SJSA1 (cell line): ENCODE data around the gene TRIM66. TPM values are rescaled to one million over a fixed set of nuclear protein-coding genes. Genes with fewer than 3 reads are reported as not detected.

Experiments
- DNase-seq, 2 experiments: peaks; one replicate each; pipeline ENCODE4 v3.0.0-alpha.2; 2015 to 2020; ENCODE audit warnings: low spot score in 2 of 2, low read depth in 1 of 2
- H3K27ac ChIP-seq: fragments of 250-450 bp; sonication (Bioruptor Pico); 2 replicates; pipeline ENCODE4 v1.5.1; 2020; ENCODE audit warnings: mild to moderate bottlenecking, moderate library complexity
- H3K27me3 ChIP-seq: fragments of 250-450 bp; sonication (Bioruptor Pico); replicated peaks from 2 replicates; pipeline ENCODE4 v1.5.1; 2020; ENCODE audit warnings: mild to moderate bottlenecking, moderate library complexity
- H3K36me3 ChIP-seq: fragments of 250-450 bp; sonication (Bioruptor Pico); 2 replicates; pipeline ENCODE4 v1.5.1; 2020; ENCODE audit warnings: mild to moderate bottlenecking
- H3K4me1 ChIP-seq: fragments of 250-450 bp; sonication (Bioruptor Pico); replicated peaks from 2 replicates; pipeline ENCODE4 v1.6.1; 2021; ENCODE audit warnings: mild to moderate bottlenecking
- H3K4me3 ChIP-seq: fragments of 250-450 bp; sonication (Bioruptor Pico); 2 replicates; pipeline ENCODE4 v1.5.1; 2020; ENCODE audit warnings: mild to moderate bottlenecking
- H3K9me3 ChIP-seq: fragments of 250-450 bp; sonication (Bioruptor Pico); replicated peaks from 2 replicates; pipeline ENCODE4 v1.5.1; 2020; ENCODE audit warnings: mild to moderate bottlenecking
- total RNA-seq: library from RNA; depleted of rRNA; stranded (reverse); fragments of >200 nt; shearing (Covaris generic); gene quantifications from 2 replicates; pipeline ENCODE4 v1.2.3, GENCODE V29; 2014

Gene TRIM66
- total RNA-seq, 1 experiment from 2014 or later = 3.1 TPM

- H3K36me3 ChIP-seq = peaks cover 51% of the 10 kb centered on the region
- H3K9me3 ChIP-seq = no peaks in the 10 kb centered on the region
- H3K4me1 ChIP-seq = peaks cover 9% of the 10 kb centered on the region; the same call in 1 of the 2 replicates
- no peak overlapping the region for H3K4me3 ChIP-seq
- no peak for DNase-seq
- H3K27me3 ChIP-seq = no peaks in the 10 kb centered on the region
- H3K27ac ChIP-seq = no peak overlapping the region
Observed at GRCh38 chr11:8693010-8693551, 10.6 kb upstream of the TRIM66 start.

DNA sequence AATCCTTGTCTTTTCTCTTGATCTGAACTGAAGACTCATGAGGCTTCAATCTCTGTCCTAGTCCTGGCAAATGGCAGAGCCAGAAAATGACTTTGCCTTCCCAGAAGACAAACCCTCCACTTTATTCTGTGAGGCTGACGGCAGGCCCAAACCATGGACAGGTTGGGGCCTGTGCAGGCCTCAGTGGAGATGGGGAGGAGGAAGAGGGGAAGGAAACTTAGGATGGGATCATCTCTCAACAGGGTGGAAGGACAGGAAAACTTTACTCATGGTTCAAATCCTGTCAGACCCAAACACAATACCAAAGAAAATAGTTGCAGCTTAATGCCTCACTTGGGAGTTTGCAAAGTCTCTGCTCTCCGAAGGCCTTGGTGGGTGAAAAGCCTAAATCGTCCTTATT lies 10.0 kb upstream of the TRIM66 start:
- no peak for DNase-seq
- peaks cover 13% of the 10 kb centered on the region; the same call in 1 of the 2 replicates for H3K4me1 ChIP-seq
- H3K9me3 ChIP-seq = no peaks in the 10 kb centered on the region
- H3K27ac ChIP-seq = no peak overlapping the region
- peaks cover 49% of the 10 kb centered on the region for H3K36me3 ChIP-seq
- H3K27me3 ChIP-seq = no peaks in the 10 kb centered on the region
- no peak overlapping the region for H3K4me3 ChIP-seq

DNA sequence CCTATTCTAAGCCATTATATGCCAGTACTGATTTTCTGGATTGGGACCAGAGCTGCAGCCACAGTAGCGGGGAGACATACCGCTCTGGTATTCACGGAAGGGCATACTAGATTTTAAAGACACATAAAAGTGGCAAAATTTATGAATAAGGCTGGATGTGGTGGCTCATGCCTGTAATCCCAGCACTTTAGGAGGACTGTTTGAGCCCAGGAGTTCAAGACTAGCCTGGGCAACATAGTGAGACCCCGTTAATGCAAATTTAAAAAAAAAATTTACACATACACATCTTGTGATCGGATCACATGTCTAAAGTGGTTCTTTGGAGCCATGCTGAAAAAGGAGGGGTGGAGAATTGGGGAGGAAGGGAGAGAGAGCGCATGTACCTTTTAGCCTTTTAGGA lies 9.1 kb upstream of the TRIM66 start:
- H3K27me3 ChIP-seq = no peaks in the 10 kb centered on the region
- H3K9me3 ChIP-seq = no peaks in the 10 kb centered on the region
- no peak overlapping the region for H3K27ac ChIP-seq
- peaks cover 50% of the 10 kb centered on the region for H3K36me3 ChIP-seq
- H3K4me1 ChIP-seq = peaks cover 13% of the 10 kb centered on the region; the same call in 1 of the 2 replicates
- no peak for DNase-seq
- H3K4me3 ChIP-seq = no peak overlapping the region

GRCh38 chr11:8690374-8691342 lies 8.2 kb upstream of the TRIM66 start:
- no peak for DNase-seq
- Histone ChIP-seq H3K36me3 (peaks cover 50% of the 10 kb centered on the region), H3K27ac (no peak overlapping the region), H3K4me3 (no peak overlapping the region), H3K9me3 (no peaks in the 10 kb centered on the region), H3K27me3 (no peaks in the 10 kb centered on the region), H3K4me1 (peaks cover 13% of the 10 kb centered on the region; the same call in 1 of the 2 replicates)

- DNase-seq = no peak
- Histone ChIP-seq H3K27me3 (no peaks in the 10 kb centered on the region), H3K36me3 (peaks cover 54% of the 10 kb centered on the region), H3K4me1 (peaks cover 13% of the 10 kb centered on the region; the same call in 1 of the 2 replicates), H3K4me3 (peak overlapping the region; percentile 37), H3K27ac (0 out of 2 replicates have a peak overlapping the region, but pooled peaks have one; percentile 13), H3K9me3 (no peaks in the 10 kb centered on the region)
Observed at GRCh38 chr11:8689726-8690255, 7.3 kb upstream of the TRIM66 start.

DNA sequence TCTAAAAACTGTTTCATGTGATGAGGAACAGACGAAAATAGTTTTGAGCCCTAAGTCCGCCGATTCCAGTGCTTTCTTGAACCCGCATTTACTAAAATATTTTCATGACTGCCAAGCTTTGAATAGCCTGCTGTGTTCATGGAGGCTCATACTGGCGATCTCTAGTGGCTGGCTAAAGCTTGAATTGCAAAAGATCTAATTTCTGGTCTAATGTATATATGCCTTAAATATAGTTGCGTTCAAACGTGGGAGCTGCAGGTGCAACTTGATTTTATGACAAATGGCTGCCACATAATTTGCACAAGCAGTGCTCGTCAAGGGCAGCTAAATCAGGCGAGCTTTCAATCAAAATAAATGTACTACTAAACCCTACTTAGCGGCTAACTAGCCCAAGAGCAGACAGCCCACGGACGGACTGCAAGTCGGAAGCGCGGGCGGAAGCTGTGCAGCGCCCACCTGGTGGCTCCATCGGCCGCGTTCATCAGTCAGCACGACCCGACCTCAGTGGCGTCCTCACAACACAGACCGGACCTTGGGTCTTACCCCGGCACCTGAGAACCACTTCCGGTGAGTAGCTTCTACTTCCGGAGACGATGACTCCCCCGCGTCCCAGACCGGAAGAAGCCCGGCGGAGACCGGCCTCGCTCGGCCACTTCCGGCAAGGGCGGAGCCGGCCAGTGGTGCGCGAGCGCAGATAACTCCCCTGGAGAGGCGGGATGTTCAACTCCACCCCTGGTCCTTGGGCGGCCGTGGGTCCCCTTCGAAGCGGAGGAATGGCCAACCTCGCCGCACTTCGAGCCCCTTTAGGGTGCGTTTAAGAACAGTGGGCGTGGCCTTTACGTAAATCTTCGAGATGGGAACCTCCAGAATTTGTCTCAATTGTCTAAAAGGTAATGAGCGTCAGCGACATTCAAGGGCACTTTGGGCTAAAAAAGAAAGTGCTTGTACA lies 6.2 kb upstream of the TRIM66 start:
- H3K27me3 ChIP-seq = no peaks in the 10 kb centered on the region
- 0 out of 2 replicates have a peak overlapping the region, but pooled peaks have one; percentile 13 for H3K27ac ChIP-seq
- peaks cover 56% of the 10 kb centered on the region for H3K36me3 ChIP-seq
- peak; percentile 86 to 91 for DNase-seq
- H3K9me3 ChIP-seq = no peaks in the 10 kb centered on the region
- peaks cover 22% of the 10 kb centered on the region for H3K4me1 ChIP-seq
- H3K4me3 ChIP-seq = peak overlapping the region; percentile 37

- H3K27ac ChIP-seq = no peak overlapping the region
Observed at GRCh38 chr11:8686325-8686724, 3.9 kb upstream of the TRIM66 start.

DNA sequence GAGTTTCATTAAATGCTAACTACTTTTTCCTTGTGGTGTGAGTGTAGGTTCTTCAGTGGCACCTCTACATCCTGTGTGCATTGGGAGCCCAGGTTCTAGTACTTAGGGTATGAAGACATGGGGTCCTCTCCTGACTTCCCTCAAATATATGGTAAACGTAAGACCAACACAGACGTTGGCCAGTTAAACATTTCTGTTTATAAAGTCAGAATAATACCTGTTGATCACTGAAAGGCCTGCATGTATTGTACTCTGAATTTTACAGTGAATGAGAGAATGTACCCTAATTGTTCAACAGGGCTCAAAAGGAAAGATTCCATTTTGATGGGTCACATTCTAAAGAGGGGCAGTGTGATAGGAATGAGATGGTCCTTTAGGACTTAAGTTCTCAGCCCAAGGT lies 3.4 kb upstream of the TRIM66 start:
- Histone ChIP-seq H3K4me3 (no peak overlapping the region), H3K9me3 (no peaks in the 10 kb centered on the region), H3K4me1 (peaks cover 23% of the 10 kb centered on the region), H3K27me3 (no peaks in the 10 kb centered on the region), H3K36me3 (peaks cover 55% of the 10 kb centered on the region), H3K27ac (no peak overlapping the region)
- DNase-seq = no peak

More at GRCh38 chr11:8686325-8686724, 3.9 kb upstream of the TRIM66 start:
- no peaks in the 10 kb centered on the region for H3K9me3 ChIP-seq
- H3K27me3 ChIP-seq = no peaks in the 10 kb centered on the region
- no peak for DNase-seq
- H3K4me3 ChIP-seq = no peak overlapping the region
- H3K4me1 ChIP-seq = peaks cover 23% of the 10 kb centered on the region
- peaks cover 55% of the 10 kb centered on the region for H3K36me3 ChIP-seq

GRCh38 chr11:8685306-8685705 lies 2.8 kb upstream of the TRIM66 start:
- Histone ChIP-seq H3K27ac (no peak overlapping the region), H3K36me3 (peaks cover 55% of the 10 kb centered on the region), H3K4me3 (no peak overlapping the region), H3K4me1 (peaks cover 23% of the 10 kb centered on the region), H3K27me3 (no peaks in the 10 kb centered on the region), H3K9me3 (no peaks in the 10 kb centered on the region)
- DNase-seq = no peak

DNA sequence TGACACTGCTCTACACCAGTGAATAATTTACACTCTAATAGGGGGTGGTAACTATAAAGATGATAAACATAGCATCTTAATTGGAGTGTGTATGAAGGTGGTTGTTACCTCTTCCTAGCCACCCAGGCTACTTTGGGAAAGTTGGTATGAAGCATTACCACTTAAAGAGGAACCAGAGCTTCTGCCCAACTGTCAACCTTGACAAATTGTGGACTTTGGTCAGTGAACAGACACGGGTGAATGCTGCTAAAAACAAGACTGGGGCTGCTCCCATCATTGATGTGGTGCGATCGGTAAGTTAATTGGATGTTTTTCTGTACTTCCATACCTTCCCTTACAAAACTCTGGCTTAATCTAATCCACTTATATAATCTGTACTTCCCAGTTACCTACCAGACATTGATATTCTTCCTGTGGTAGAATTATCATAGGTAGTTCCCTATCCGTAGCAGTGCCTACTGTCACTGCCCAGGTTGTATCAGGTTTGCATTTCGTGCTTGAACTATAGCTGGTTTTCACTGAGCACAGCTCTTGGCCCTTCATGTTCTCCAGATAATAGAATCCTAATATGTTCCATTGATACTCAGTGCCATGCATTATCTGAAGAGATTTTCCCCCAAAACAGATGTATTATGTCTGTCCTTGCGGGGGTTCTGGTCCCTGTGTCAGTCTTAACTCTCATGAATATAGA lies 2.3 kb upstream of the TRIM66 start:
- Histone ChIP-seq H3K4me1 (peaks cover 22% of the 10 kb centered on the region), H3K9me3 (no peaks in the 10 kb centered on the region), H3K36me3 (peaks cover 49% of the 10 kb centered on the region), H3K27ac (no peak overlapping the region), H3K27me3 (no peaks in the 10 kb centered on the region), H3K4me3 (peak overlapping the region; percentile 72)
- no peak for DNase-seq

- no peak for DNase-seq
- no peaks in the 10 kb centered on the region for H3K9me3 ChIP-seq
- peak overlapping the region; percentile 90 for H3K27ac ChIP-seq
- H3K4me1 ChIP-seq = peaks cover 17% of the 10 kb centered on the region
- H3K36me3 ChIP-seq = peaks cover 49% of the 10 kb centered on the region
- peak overlapping the region; percentile 72 for H3K4me3 ChIP-seq
- no peaks in the 10 kb centered on the region for H3K27me3 ChIP-seq
Observed at GRCh38 chr11:8683115-8683807, 796 bp upstream of the TRIM66 start.

- Histone ChIP-seq H3K36me3 (peaks cover 43% of the 10 kb centered on the region), H3K9me3 (no peaks in the 10 kb centered on the region), H3K4me1 (peaks cover 10% of the 10 kb centered on the region), H3K27me3 (no peaks in the 10 kb centered on the region), H3K4me3 (peak overlapping the region; percentile 72), H3K27ac (peak overlapping the region; percentile 90)
- DNase-seq = no peak
Observed at GRCh38 chr11:8681837-8682302, 595 bp downstream of the TRIM66 start.
